GM19035 (cell line): ENCODE data around the gene SMPD2.

Experiments used
- ATAC-seq: cut with Tn5 transposase; IDR thresholded peaks from one replicate; pipeline ENCODE4 v1.9.1; 2021; ENCODE audit not compliant: unreplicated experiment

Gene SMPD2

DNA sequence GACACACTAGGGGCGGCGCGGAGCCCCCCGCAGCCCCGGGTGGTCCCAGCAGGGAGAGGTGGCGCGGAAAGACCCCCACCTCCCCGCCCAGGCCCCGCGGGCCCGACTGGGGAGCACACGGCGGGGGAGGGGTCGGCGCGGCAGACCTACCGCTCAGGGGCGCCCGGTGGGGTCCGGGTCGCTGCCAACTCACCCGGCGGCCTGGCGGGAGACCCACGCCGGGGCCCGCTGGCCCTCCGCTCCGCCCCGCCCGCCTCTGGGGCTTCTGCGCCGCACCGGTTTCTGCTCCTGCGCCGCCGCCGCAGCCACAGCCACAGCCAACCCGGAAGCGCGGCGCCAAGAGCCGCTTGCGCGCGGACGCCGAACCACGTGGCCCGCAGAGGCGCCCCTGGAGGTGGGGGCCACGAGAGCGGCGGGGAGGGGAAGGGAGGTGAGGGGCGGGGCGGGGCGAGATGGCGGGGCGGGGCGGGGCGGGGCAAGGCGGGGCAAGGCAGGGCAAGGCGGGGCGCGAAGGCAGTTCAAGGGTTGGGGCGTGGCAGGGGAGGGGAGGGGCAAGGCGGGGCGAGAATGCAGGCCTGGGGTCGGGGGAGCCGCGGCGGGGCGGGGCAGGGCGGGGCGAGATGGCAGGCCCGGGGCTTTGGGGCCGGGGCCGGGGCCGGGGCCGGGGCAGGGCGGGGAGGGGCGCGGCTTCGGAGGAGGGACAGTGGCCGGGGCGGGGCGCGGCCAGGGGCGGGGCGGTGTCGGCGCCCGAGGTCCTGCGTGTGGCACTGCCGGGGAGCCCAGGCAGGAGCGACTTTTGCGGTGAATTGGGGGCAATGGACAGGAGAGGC is 42.6 kb downstream of the SMPD2 start, which contains the start of gene ZBTB24:
Gene ZBTB24 (minus strand): TSS at position 315 of the 830 bp plus-strand sequence. CDS start 1,193 bp downstream, outside the sequence.
- ATAC-seq = peak; percentile 89

GRCh38 chr6:109483735-109484057 is 43.2 kb downstream of the SMPD2 start:
- ATAC-seq = peak; percentile 3

GRCh38 chr6:109484122-109484521 is 43.6 kb downstream of the SMPD2 start:
- no peak for ATAC-seq

GRCh38 chr6:109485266-109485935 is 44.9 kb downstream of the SMPD2 start:
- no peak for ATAC-seq

GRCh38 chr6:109486068-109486467 is 45.5 kb downstream of the SMPD2 start:
- ATAC-seq = no peak

- no peak for ATAC-seq
Observed at GRCh38 chr6:109488001-109488400, 47.5 kb downstream of the SMPD2 start.

DNA sequence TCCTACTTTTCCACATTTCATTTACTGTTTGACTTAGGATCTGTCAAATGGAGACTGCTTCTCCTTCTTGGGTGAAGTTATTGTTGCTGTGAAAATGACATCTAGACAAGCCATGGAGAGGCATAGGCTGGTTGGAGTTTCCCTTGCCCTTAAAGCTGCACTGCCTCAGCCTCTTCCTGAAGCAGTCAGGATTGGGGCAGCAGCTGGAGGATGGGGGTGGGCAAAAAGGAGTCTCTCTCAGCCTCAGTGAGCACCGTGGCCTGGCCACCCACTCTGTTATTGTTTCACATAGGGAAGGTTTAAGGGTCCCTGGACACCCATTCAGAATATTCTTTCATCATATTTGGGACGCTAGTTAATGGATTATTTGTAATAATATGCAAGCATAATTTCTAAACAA is 50.2 kb downstream of the SMPD2 start:
- no peak for ATAC-seq

GRCh38 chr6:109491207-109491938 is 50.8 kb downstream of the SMPD2 start:
- ATAC-seq = no peak
